ENCODE measurements around the gene BABAM2. TPM values are rescaled to one million over a fixed set of nuclear protein-coding genes. Genes with fewer than 3 reads are reported as not detected.

BABAM2 gene
- total RNA-seq, 4 donors from 2014 or later, result 23.7 to 41.1 (median 27.9) TPM

GRCh38 chr2:28240937-28241336 lies 350.4 kb downstream of the BABAM2 start:
- Histone ChIP-seq H3K27me3 (no peaks in the 10 kb centered on the region), H3K36me3 (peaks cover 5% of the 10 kb centered on the region), H3K4me3 (no peak overlapping the region), H3K9me3 (no peaks in the 10 kb centered on the region), H3K4me1 (no peaks in the 10 kb centered on the region), H3K27ac (no peak overlapping the region)
- TF ChIP-seq CTCF (IDR thresholded peaks at IDR 0.05), result no peak
- no peak for TF ChIP-seq POLR2AphosphoS5 (IDR thresholded peaks at IDR 0.05)
- TF ChIP-seq POLR2A (IDR thresholded peaks at IDR 0.05), result no peak
- TF ChIP-seq EP300 (IDR thresholded peaks at IDR 0.05), result no peak
- no peak for DNase-seq (ENCODE audit: low spot score in 2 of 2)
- WGBS, result 96% methylated on average over 2 of the region's 2 CpGs

GRCh38 chr2:28247290-28247689 lies 356.8 kb downstream of the BABAM2 start:
- 55% methylated on average over 1 of the region's 1 CpG for WGBS
- no peak for DNase-seq (ENCODE audit: low spot score in 2 of 2)
- TF ChIP-seq POLR2A (IDR thresholded peaks at IDR 0.05), result no peak
- no peak for TF ChIP-seq EP300 (IDR thresholded peaks at IDR 0.05)
- no peak for TF ChIP-seq CTCF (IDR thresholded peaks at IDR 0.05)
- TF ChIP-seq POLR2AphosphoS5 (IDR thresholded peaks at IDR 0.05), result no peak

GRCh38 chr2:28247734-28248133 lies 357.2 kb downstream of the BABAM2 start:
- no peak for TF ChIP-seq CTCF (IDR thresholded peaks at IDR 0.05)
- no peak for TF ChIP-seq POLR2A (IDR thresholded peaks at IDR 0.05)
- TF ChIP-seq POLR2AphosphoS5 (IDR thresholded peaks at IDR 0.05), result no peak
- TF ChIP-seq EP300 (IDR thresholded peaks at IDR 0.05), result no peak
- no peak for DNase-seq (ENCODE audit: low spot score in 2 of 2)

More at GRCh38 chr2:28247290-28247689, 356.8 kb downstream of the BABAM2 start:
- peaks cover 6% of the 10 kb centered on the region for H3K4me1 ChIP-seq
- no peaks in the 10 kb centered on the region for H3K36me3 ChIP-seq
- no peaks in the 10 kb centered on the region for H3K27me3 ChIP-seq
- H3K27ac ChIP-seq, result no peak overlapping the region
- H3K4me3 ChIP-seq, result no peak overlapping the region
- H3K9me3 ChIP-seq, result no peaks in the 10 kb centered on the region

GRCh38 chr2:28248511-28248910 lies 358.0 kb downstream of the BABAM2 start:
- TF ChIP-seq CTCF (IDR thresholded peaks at IDR 0.05) (no peak), POLR2A (IDR thresholded peaks at IDR 0.05) (no peak), EP300 (IDR thresholded peaks at IDR 0.05) (no peak), POLR2AphosphoS5 (IDR thresholded peaks at IDR 0.05) (no peak)
- WGBS, result 93% methylated on average over 2 of the region's 2 CpGs

More at GRCh38 chr2:28247734-28248133, 357.2 kb downstream of the BABAM2 start:
- peaks cover 6% of the 10 kb centered on the region for H3K4me1 ChIP-seq
- no peaks in the 10 kb centered on the region for H3K27me3 ChIP-seq
- H3K36me3 ChIP-seq, result no peaks in the 10 kb centered on the region
- no peaks in the 10 kb centered on the region for H3K9me3 ChIP-seq
- H3K4me3 ChIP-seq, result no peak overlapping the region
- H3K27ac ChIP-seq, result no peak overlapping the region

GRCh38 chr2:28250006-28250405 lies 359.5 kb downstream of the BABAM2 start:
- Histone ChIP-seq H3K36me3 (no peaks in the 10 kb centered on the region), H3K4me1 (peaks cover 6% of the 10 kb centered on the region), H3K9me3 (no peaks in the 10 kb centered on the region), H3K4me3 (no peak overlapping the region), H3K27me3 (no peaks in the 10 kb centered on the region), H3K27ac (no peak overlapping the region)
- no peak for DNase-seq (ENCODE audit: low spot score in 2 of 2)
- WGBS, result 67% methylated on average over 4 of the region's 4 CpGs
- no peak for TF ChIP-seq CTCF (IDR thresholded peaks at IDR 0.05)
- no peak for TF ChIP-seq POLR2AphosphoS5 (IDR thresholded peaks at IDR 0.05)
- no peak for TF ChIP-seq POLR2A (IDR thresholded peaks at IDR 0.05)
- no peak for TF ChIP-seq EP300 (IDR thresholded peaks at IDR 0.05)

More at GRCh38 chr2:28248511-28248910, 358.0 kb downstream of the BABAM2 start:
- no peaks in the 10 kb centered on the region for H3K27me3 ChIP-seq
- H3K9me3 ChIP-seq, result no peaks in the 10 kb centered on the region
- no peaks in the 10 kb centered on the region for H3K36me3 ChIP-seq
- H3K4me1 ChIP-seq, result peaks cover 6% of the 10 kb centered on the region
- H3K4me3 ChIP-seq, result no peak overlapping the region
- no peak overlapping the region for H3K27ac ChIP-seq
- no peak for DNase-seq (ENCODE audit: low spot score in 2 of 2)
